Measurements from ENCODE around the gene PSMD6. TPM values are rescaled to one million over a fixed set of nuclear protein-coding genes. Genes with fewer than 3 reads are reported as not detected.

Gene PSMD6
- total RNA-seq, 4 donors from 2014 or later = 18.3 to 66.6 (median 47.8) TPM

- DNase-seq = no peak
- 72 to 82% methylated on average over 8 of the region's 8 CpGs for WGBS, 2 donors (ENCODE audit: low coverage in 1 of 2)
- Histone ChIP-seq H3K9me3 (no peaks in the 10 kb centered on the region), H3K4me1 (peaks cover 0 to 13% (median 6%) of the 10 kb centered on the region in 4 donors), H3K4me3 (no peak overlapping the region), H3K27me3 (peaks cover 6% of the 10 kb centered on the region), H3K36me3 (no peaks in the 10 kb centered on the region), H3K27ac (no peak overlapping the region)
- intact Hi-C loops (cut with DNase I; ENCODE audit: low total_unique reads) (no loop called here), in situ Hi-C loops (cut with MboI; ENCODE audit: low pct_ligation_motif_present in 1 of 4, low pct_unique_long_range_greater_than_20kb in 1 of 4, low sequenced_read_pairs in 3 of 4) (loop anchor here in 1 of 4 donors (10.0 to 25.0 kb wide), 2 partner anchors 235 to 457 kb away; no protein-coding TSS in a partner anchor)
- no peak for TF ChIP-seq CTCF (IDR thresholded peaks at IDR 0.05)
- no peak for TF ChIP-seq EP300 (IDR thresholded peaks at IDR 0.05; ENCODE audit: low read depth)
- no peak for TF ChIP-seq POLR2AphosphoS5 (IDR thresholded peaks at IDR 0.05)
- TF ChIP-seq POLR2A (IDR thresholded peaks at IDR 0.05) = no peak
Measured at GRCh38 chr3:64027658-64028057, 4.4 kb upstream of the PSMD6 start.

GRCh38 chr3:64026346-64026745 is 3.1 kb upstream of the PSMD6 start:
- Histone ChIP-seq H3K36me3 (peaks cover 0 to 2% (median 0%) of the 10 kb centered on the region in 4 donors), H3K27me3 (peaks cover 6% of the 10 kb centered on the region), H3K27ac (no peak overlapping the region), H3K9me3 (no peaks in the 10 kb centered on the region), H3K4me3 (no peak overlapping the region), H3K4me1 (peaks cover 11 to 26% (median 19%) of the 10 kb centered on the region in 4 donors)
- intact Hi-C loops (cut with DNase I; ENCODE audit: low total_unique reads) (no loop called here), in situ Hi-C loops (cut with MboI; ENCODE audit: low pct_ligation_motif_present in 1 of 4, low pct_unique_long_range_greater_than_20kb in 1 of 4, low sequenced_read_pairs in 3 of 4) (loop anchor here in 1 of 4 donors (10.0 to 25.0 kb wide), 2 partner anchors 236 to 458 kb away; no protein-coding TSS in a partner anchor)
- DNase-seq = no peak
- no peak for TF ChIP-seq POLR2A (IDR thresholded peaks at IDR 0.05)
- no peak for TF ChIP-seq POLR2AphosphoS5 (IDR thresholded peaks at IDR 0.05)
- TF ChIP-seq CTCF (IDR thresholded peaks at IDR 0.05) = no peak
- no peak for TF ChIP-seq EP300 (IDR thresholded peaks at IDR 0.05; ENCODE audit: low read depth)
- 68 to 88% methylated on average over 1 to 2 of the region's 2 CpGs for WGBS, 2 donors (ENCODE audit: low coverage in 1 of 2)

- DNase-seq = no peak
- H3K36me3 ChIP-seq = peaks cover 0 to 26% (median 2%) of the 10 kb centered on the region in 4 donors
- peak overlapping the region; percentile 80 to 86 (median 84) for H3K27ac ChIP-seq
- no peaks in the 10 kb centered on the region for H3K9me3 ChIP-seq
- no peaks in the 10 kb centered on the region for H3K27me3 ChIP-seq
- H3K4me3 ChIP-seq = peak overlapping the region in 3 of 4 donors; percentile 69 to 92 (median 72)
- TF ChIP-seq POLR2A (IDR thresholded peaks at IDR 0.05) (no peak), EP300 (IDR thresholded peaks at IDR 0.05; ENCODE audit: low read depth) (no peak), CTCF (IDR thresholded peaks at IDR 0.05) (no peak), POLR2AphosphoS5 (IDR thresholded peaks at IDR 0.05) (no peak)
- 33 to 58% methylated on average over 4 to 5 of the region's 5 CpGs for WGBS, 2 donors (ENCODE audit: low coverage in 1 of 2)
- in situ Hi-C loops (cut with MboI; ENCODE audit: low pct_ligation_motif_present in 1 of 4, low pct_unique_long_range_greater_than_20kb in 1 of 4, low sequenced_read_pairs in 3 of 4) = loop anchor here in 1 of 4 donors (10.0 kb wide), 1 partner anchor 461 kb away; no protein-coding TSS in a partner anchor
- H3K4me1 ChIP-seq = peaks cover 11 to 31% (median 19%) of the 10 kb centered on the region in 4 donors
- intact Hi-C loops (cut with DNase I; ENCODE audit: low total_unique reads) = no loop called here
Measured at GRCh38 chr3:64023861-64024223, 548 bp upstream of the PSMD6 start.

GRCh38 chr3:64022451-64023186 is 675 bp downstream of the PSMD6 start:
- Histone ChIP-seq H3K4me1 (peaks cover 11 to 31% (median 19%) of the 10 kb centered on the region in 4 donors), H3K36me3 (peaks cover 0 to 38% (median 7%) of the 10 kb centered on the region in 4 donors), H3K4me3 (peak overlapping the region; percentile 69 to 92 (median 81)), H3K9me3 (no peaks in the 10 kb centered on the region), H3K27me3 (no peaks in the 10 kb centered on the region), H3K27ac (peak overlapping the region; percentile 80 to 86 (median 84))
- intact Hi-C loops (cut with DNase I; ENCODE audit: low total_unique reads) = no loop called here
- no peak for DNase-seq
- 19 to 42% methylated on average over 4 to 24 of the region's 24 CpGs for WGBS, 2 donors (ENCODE audit: low coverage in 1 of 2)
- in situ Hi-C loops (cut with MboI; ENCODE audit: low pct_ligation_motif_present in 1 of 4, low pct_unique_long_range_greater_than_20kb in 1 of 4, low sequenced_read_pairs in 3 of 4) = loop anchor here in 1 of 4 donors (10.0 kb wide), 1 partner anchor 462 kb away; no protein-coding TSS in a partner anchor
- TF ChIP-seq CTCF (IDR thresholded peaks at IDR 0.05) (no peak), POLR2A (IDR thresholded peaks at IDR 0.05) (no peak), EP300 (IDR thresholded peaks at IDR 0.05; ENCODE audit: low read depth) (no peak), POLR2AphosphoS5 (IDR thresholded peaks at IDR 0.05) (no peak)
